ENCODE data around the gene SMURF1.

SMURF1 gene

GRCh38 chr7:99005776-99006175, 138.1 kb downstream of the SMURF1 start:
- no peak for DNase-seq (ENCODE audit: low spot score)

DNA sequence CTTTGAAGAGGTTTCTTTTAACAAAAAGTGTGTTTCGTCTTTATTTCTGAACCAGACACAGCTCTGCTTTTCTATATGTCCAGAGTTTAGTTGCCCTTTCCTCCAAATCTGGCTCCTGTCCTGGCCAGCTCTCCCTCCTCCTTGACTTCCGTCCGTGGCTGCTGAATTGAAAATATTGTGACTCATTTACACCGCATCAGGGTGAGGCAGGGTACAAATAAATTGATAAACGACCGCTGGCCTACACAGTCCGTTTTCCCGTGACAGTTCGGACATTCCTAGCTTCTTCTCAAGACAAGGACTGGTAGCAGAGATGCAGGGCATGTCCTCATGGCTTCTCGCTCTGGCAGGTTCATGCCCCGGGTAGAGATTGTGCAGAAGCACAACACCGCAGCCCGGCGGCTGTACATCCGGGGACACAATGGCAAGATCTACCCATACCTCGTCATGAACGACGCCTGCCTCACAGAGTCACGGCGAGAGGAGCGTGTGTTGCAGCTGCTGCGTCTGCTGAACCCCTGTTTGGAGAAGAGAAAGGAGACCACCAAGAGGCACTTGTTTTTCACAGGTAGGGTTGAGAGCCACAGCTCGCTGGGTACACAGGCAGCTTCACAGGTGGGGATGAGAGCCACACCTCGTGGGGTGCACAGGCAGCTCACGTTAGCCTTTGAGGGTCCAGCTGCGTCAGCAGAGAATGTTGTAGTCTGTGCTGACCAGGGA, 139.0 kb downstream of the SMURF1 start:
- DNase-seq (ENCODE audit: low spot score): no peak

- no peak for DNase-seq (ENCODE audit: low spot score)
Observed at GRCh38 chr7:99004216-99004615, 139.7 kb downstream of the SMURF1 start.

GRCh38 chr7:99003419-99003818, 140.5 kb downstream of the SMURF1 start:
- DNase-seq (ENCODE audit: low spot score): no peak

DNA sequence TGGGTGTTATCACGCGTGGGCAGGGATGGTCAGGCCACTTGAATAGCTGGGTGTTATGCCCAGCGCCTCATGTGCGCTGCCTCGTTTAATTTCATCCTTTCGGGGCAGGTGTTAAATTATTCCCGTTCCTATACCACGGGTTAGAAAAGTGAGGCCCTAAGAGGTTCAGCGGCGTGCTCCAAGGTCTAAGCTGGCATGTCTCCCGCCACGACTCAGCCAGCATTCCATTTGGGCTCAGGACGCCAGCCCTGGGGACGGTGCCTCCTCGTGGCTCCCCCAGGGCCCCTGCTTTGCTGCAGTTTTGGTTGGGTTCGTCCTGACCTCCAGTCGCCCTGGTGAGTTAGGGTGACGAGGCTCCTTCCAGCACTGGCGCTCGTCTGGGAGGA, 141.1 kb downstream of the SMURF1 start:
- no peak for DNase-seq (ENCODE audit: low spot score)

GRCh38 chr7:99002148-99002826, 141.6 kb downstream of the SMURF1 start:
- DNase-seq (ENCODE audit: low spot score): no peak

- DNase-seq (ENCODE audit: low spot score): no peak
Observed at GRCh38 chr7:99001482-99002147, 142.3 kb downstream of the SMURF1 start.

DNA sequence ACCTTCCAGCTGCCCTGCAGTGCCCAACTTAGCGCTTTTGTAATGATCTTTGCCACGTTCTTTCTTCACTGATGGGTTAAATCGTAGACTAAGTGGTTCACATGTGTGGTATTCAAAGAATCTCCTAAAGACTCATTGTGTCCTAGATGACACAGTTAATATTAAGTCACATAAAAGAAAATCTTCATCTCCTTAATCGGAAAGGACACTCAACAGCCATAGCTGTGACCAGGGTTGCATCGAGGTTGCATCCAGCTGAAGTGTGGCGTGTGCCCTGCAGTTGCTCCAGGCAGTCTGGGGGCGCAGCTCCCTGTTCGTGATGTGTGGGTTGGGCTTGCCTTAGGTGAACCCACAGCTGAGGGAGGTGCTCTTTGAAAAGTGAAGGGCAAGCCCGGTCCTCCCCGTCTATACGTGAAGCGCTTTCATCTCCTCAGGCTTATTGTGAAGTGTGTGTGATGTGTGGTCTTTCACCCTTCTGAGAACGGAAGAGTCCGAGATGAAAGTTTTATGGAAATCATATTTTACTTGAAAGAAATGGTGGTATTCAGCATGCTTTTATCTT, 142.9 kb downstream of the SMURF1 start:
- DNase-seq (ENCODE audit: low spot score): no peak

GRCh38 chr7:99000196-99000903, 143.6 kb downstream of the SMURF1 start:
- no peak for DNase-seq (ENCODE audit: low spot score)

DNA sequence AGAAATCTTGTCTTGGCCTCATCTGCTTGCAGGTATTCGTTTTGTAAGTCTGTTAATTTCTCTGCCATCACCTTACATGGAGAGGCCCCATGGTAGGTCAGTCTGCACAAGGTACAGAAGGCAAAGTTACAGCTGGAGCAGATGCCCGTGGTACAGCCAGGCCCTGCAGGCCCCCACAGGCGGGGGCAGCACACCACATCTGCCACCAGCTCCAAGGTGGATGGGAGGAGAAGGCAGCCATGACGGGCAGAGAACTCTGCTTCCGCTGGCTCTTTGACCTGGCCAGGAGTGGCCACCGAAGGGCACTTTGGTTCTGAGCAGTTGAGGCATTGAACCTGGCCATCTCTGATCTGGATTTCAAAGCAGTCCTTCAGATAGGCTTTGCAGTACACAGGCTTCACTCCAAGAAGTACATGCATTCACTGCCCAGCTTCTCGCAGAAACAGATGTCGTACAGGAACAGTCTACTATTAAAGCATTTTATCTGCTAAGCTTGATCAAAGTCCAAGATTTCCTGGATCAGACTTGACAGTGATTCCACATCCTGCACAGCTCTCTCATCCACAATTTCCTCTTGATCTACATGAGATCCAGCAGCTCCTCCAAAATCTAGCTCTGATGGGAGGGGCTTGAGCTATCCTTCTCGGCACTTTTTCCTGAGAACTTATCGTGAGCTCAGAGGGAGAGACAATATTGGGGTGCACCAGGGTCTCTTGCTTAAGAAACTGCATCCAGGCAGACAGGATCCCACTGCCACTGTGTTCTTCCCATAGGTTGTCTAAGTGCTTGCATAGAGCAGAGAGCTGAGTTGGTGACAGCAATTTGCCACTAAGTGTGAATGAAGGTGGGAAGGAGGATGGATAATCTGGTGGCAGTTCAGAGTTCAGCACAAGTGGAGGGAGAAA, 144.8 kb downstream of the SMURF1 start:
- DNase-seq (ENCODE audit: low spot score): no peak

DNA sequence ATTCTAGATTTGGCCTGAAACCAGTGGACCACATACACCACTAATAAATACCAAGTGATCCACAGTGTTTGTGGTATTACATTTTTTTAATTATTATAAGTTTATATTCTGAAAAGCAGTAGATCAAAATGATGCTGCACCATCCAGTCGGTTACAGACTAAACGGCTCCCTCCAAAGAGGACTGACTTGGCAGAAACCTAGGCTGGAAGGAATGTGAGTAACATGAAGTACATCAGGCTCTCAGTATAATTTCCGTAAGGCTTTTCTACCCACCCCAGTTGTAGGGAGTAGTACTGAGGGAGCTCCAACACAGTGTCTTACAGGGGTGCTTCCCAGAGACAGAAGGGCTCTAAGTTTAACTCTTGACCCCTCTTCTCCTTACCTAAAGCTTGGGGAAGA, 146.1 kb downstream of the SMURF1 start:
- no peak for DNase-seq (ENCODE audit: low spot score)

DNA sequence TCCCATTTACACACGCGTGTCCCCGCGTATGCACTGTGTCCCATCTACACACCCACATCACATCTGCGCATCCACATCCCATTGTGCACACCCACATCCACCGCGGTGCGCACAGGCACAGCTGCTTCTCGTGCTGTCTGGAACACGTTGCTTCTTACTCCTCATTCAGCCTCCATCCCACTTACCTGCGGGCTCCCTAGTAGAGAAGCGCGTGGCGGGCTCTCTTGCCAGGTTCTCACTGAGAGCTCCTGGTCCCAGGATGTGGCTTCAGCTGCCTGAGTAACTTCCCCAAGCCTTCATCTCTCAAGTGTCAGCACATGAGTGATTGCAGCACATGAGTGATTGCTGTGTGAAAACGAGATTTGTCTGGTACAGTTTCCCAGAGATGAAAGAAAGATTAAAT, 147.8 kb downstream of the SMURF1 start:
- no peak for DNase-seq (ENCODE audit: low spot score)

DNA sequence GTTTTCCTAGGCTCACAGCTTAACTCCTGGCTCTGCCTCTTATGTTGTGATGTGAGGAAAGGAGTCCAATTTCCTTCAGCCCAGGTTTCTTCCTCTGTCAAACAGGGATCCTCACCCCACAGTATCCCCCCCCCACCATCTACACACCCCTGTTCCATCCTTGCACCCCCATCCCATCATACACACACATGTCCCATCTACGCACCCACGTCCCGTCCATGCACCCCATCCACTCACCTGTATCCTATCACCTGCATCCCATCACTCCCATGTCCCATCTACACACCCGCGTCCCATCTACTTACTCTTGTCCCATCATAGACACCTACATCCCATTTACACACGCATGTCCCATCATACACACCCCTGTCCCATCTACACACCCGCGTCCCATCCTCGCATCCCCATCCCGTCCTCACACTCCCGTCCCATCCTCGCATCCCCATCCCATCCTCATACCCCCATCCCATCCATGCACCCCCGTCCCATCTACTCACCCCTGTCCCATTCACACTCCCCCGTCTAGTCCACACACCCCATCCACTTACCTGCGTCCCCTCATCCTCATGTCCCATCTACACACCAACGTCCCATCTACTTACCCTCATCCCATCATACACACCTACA, 148.3 kb downstream of the SMURF1 start:
- no peak for DNase-seq (ENCODE audit: low spot score)

- no peak for DNase-seq (ENCODE audit: low spot score)
Observed at GRCh38 chr7:98995111-98995510, 148.8 kb downstream of the SMURF1 start.

GRCh38 chr7:98994046-98994944, 149.6 kb downstream of the SMURF1 start:
- DNase-seq (ENCODE audit: low spot score): no peak

- DNase-seq (ENCODE audit: low spot score): no peak
Observed at GRCh38 chr7:98993024-98993897, 150.6 kb downstream of the SMURF1 start.

- no peak for DNase-seq (ENCODE audit: low spot score)
Observed at GRCh38 chr7:98992076-98992475, 151.8 kb downstream of the SMURF1 start.

- no peak for DNase-seq (ENCODE audit: low spot score)
Observed at GRCh38 chr7:98991141-98991540, 152.8 kb downstream of the SMURF1 start.

- no peak for DNase-seq (ENCODE audit: low spot score)
Observed at GRCh38 chr7:98990356-98990755, 153.6 kb downstream of the SMURF1 start.
